ENCODE data around the gene TTC13.

The TTC13 gene

GRCh38 chr1:230943048-230943593, 35.5 kb downstream of the TTC13 start:
- no peak for DNase-seq

- peak; percentile 53 for DNase-seq
Measured at GRCh38 chr1:230940848-230941247, 37.8 kb downstream of the TTC13 start.

GRCh38 chr1:230939806-230940489, 38.7 kb downstream of the TTC13 start:
- no peak for DNase-seq

- no peak for DNase-seq
Measured at GRCh38 chr1:230938924-230939368, 39.7 kb downstream of the TTC13 start.

GRCh38 chr1:230937371-230937770, 41.3 kb downstream of the TTC13 start:
- peak; percentile 1 for DNase-seq

- DNase-seq: no peak
Measured at GRCh38 chr1:230936475-230936874, 42.2 kb downstream of the TTC13 start.

- no peak for DNase-seq
Measured at GRCh38 chr1:230935852-230936251, 42.8 kb downstream of the TTC13 start.

GRCh38 chr1:230930986-230931385, 47.7 kb downstream of the TTC13 start:
- DNase-seq: no peak

GRCh38 chr1:230926182-230926581, 52.5 kb downstream of the TTC13 start:
- no peak for DNase-seq

- no peak for DNase-seq
Measured at GRCh38 chr1:230925608-230926007, 53.1 kb downstream of the TTC13 start.

GRCh38 chr1:230923176-230923575, 55.5 kb downstream of the TTC13 start:
- DNase-seq: no peak

GRCh38 chr1:230922620-230923019, 56.0 kb downstream of the TTC13 start:
- DNase-seq: no peak

GRCh38 chr1:230919207-230919606, 59.5 kb downstream of the TTC13 start:
- no peak for DNase-seq

- peak; percentile 66 for DNase-seq
Measured at GRCh38 chr1:230917284-230918135, 61.2 kb downstream of the TTC13 start.

GRCh38 chr1:230916587-230917283, 61.9 kb downstream of the TTC13 start:
- no peak for DNase-seq

GRCh38 chr1:230915078-230915477, 63.6 kb downstream of the TTC13 start:
- no peak for DNase-seq

- DNase-seq: peak; percentile 46
Measured at GRCh38 chr1:230913496-230913895, 65.2 kb downstream of the TTC13 start.

GRCh38 chr1:230910755-230911117, 67.9 kb downstream of the TTC13 start:
- no peak for DNase-seq

GRCh38 chr1:230909974-230910754, 68.5 kb downstream of the TTC13 start:
- no peak for DNase-seq

GRCh38 chr1:230907472-230908205, 71.0 kb downstream of the TTC13 start:
- DNase-seq: no peak

- no peak for DNase-seq
Measured at GRCh38 chr1:230906226-230906625, 72.4 kb downstream of the TTC13 start.

GRCh38 chr1:230905733-230906132, 72.9 kb downstream of the TTC13 start:
- no peak for DNase-seq

Measured in HCEC 1CT (cell line).